HG03064 (cell line): ENCODE results near the gene FAM76B.
"Not testable (repeated sequence)": the region's sequence is repeated elsewhere in the genome, so short reads cannot be mapped to it uniquely, and the experiment has no call there.

ENCODE experiments used
- ATAC-seq: cut with Tn5 transposase; IDR thresholded peaks from one replicate; pipeline ENCODE4 v1.9.1; 2021; ENCODE audit warnings: low read depth; ENCODE audit not compliant: unreplicated experiment

FAM76B gene

DNA sequence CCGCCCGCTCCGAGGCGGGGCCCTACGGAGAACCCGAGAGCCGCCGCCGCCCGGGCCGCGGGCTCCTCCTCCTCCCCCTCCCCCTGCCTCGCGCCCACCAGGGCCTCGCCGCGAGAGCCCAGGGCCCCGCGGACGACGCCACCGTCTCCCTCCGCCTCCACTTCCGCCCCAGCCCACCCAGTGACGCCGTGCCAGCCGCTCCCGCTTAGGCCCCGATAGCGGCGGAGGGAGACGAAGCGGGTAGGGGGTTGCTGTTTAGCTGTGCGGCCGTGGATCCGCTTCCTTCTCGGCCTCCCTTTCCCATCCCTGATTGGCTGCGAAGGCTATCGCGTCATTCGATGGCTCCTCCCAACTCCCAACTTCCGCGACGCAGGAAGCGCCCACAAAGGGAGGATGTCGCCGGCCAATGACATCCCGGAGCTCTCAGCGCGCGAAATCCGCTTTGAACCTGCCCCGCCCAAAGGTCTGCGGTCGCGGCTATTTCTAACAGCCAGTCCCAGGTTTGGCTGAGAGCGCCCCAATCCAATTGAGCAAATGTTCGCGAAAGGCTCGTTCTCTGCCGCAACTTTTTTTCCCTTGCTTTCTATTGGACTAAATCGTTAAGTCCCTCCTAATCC, at the start of gene FAM76B:
Gene FAM76B, minus strand, starts transcription at position 277 of the 617 bp plus-strand sequence. CDS start 304 bp downstream, outside the sequence.
- ATAC-seq = peak; percentile 70

- ATAC-seq = peak; percentile 77
These were observed 46.3 kb upstream of the FAM76B start for GRCh38 chr11:95835768-95836488.

- no peak for ATAC-seq
These were observed 45.8 kb upstream of the FAM76B start for GRCh38 chr11:95835351-95835750.

DNA sequence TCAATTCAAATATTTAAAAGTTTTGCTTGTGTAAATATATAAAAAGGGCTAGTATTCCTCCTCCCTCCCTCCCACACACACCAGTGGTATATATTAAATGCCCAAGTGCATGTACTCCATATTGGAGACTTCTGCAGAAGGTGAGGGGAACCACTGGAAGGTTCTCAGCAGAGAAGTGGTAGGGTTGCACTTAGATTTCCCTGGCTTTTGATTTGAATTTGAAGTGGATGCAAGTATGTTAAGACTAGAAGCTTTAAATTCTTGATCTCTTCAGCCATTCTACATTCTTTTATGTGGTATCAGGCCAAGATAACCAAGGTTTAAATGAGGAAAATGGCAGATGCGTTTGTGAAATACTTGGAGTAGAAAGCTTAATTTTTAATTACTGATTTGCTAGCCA, 43.8 kb upstream of the FAM76B start:
- ATAC-seq = no peak

DNA sequence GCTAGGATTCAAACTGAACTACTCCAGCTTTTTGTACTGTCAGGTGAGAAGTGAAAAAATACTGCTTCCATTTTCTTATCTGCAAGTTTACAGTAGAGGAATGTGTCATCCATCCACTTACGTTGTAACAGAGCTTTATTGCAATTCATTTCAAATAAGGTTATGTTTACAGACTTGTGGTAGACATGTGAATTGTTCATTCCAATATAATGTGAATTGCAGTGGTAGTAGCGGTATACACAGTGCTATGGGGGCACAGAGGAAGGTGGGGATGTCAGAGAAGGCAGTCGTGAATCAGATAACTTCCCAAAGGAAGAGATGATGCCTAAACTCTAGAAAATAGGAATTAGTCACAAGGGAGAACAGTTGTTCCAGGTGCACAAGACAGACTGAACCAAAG, 43.2 kb upstream of the FAM76B start:
- ATAC-seq = no peak

- no peak for ATAC-seq
These were observed 41.8 kb upstream of the FAM76B start for GRCh38 chr11:95831198-95831883.

GRCh38 chr11:95829580-95830259, 40.1 kb upstream of the FAM76B start:
- ATAC-seq = no peak

- ATAC-seq = no peak
These were observed 38.1 kb upstream of the FAM76B start for GRCh38 chr11:95827696-95828095.

- no peak for ATAC-seq
These were observed 32.1 kb upstream of the FAM76B start for GRCh38 chr11:95821640-95822039.

- ATAC-seq = no peak
These were observed 26.5 kb upstream of the FAM76B start for GRCh38 chr11:95816037-95816436.

DNA sequence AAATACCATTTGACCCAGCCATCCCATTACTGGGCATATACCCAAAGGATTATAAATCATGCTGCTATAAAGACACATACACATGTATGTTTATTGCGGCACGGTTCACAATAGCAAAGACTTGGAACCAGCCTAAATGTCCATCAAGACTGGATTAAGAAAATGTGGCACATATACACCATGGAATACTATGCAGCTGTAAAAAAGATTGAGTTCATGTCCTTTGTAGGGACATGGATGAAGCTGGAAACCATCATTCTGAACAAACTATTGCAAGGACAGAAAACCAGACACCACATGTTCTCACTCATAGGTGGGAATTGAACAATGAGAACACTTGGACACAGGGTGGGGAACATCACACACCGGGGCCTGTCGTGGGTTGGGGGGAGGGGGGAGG, 21.5 kb upstream of the FAM76B start:
- ATAC-seq = not testable (repeated sequence)

DNA sequence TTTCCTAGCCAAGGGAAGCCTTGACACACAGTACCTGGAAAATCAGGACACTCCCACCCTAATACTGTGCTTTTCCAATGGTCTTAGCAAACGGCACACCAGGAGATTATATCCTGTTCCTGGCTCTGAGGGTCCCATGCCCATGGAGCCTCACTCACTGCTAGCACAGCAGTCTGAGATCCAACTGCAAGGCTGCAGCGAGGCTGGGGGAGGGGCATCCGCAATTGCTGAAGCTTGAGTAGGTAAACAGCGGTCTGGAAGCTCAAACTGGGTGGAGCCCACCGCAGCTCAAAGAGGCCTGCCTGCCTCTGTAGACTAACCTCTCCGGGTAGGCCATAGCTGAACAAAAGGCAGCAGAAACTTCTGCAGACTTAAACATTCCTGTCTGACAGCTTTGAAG, 16.9 kb upstream of the FAM76B start:
- ATAC-seq = not testable (repeated sequence)

DNA sequence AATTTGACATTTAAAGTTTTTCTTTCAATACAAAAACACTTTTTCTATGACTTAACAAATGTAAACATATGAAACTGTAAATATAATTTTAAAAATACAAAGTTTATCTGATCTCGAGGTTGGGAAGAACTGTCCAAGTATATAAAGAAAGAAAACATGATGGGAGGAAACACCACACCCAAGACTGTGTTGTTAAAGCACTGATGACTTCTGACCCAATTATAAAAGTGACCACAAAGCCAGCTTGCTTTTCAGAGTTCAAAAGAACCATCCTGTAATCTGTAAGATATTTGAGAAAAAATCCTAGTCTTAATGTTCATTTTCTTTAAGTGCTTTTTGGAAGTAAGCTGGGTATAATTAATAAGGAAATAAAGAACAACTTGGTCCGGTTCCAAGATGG, 16.3 kb upstream of the FAM76B start:
- no peak for ATAC-seq

DNA sequence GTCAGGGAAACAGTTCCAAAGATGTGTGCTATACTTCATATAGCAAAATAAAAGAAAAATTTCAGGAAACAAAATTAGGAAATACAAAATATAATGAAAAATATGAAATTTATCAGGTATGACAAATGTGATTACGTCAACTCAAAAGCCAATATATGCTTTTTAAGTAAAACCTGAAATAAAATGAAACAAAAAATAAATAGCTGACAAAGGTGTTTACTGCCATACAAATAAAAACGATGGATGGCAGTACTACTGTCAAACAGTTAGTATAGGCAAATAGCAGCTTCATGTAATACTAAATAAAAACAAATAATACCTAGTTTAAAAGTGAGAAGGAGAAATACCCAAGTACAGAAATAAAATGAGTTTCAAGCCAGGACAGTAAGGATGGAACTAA, 14.4 kb upstream of the FAM76B start:
- no peak for ATAC-seq

DNA sequence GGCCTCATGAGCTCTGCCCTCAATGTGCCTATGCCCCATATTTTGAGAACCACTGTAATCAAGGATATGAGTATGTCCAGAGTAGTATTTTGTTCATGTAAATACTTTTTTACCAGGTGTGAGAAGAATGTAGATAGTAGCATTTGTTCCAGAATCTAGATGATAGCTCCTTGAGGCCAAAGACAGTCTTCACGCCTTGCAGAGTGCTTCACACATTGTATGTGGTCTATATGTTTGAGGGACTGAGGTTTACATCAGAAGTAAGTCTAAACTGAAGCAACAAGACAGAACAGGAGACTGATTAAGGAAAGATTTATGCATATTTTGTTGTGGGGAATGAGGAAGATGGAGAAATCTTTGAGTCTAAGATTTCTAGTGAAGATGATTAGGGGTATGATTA, 13.2 kb upstream of the FAM76B start:
- ATAC-seq = no peak

GRCh38 chr11:95800438-95800837, 10.9 kb upstream of the FAM76B start:
- no peak for ATAC-seq

DNA sequence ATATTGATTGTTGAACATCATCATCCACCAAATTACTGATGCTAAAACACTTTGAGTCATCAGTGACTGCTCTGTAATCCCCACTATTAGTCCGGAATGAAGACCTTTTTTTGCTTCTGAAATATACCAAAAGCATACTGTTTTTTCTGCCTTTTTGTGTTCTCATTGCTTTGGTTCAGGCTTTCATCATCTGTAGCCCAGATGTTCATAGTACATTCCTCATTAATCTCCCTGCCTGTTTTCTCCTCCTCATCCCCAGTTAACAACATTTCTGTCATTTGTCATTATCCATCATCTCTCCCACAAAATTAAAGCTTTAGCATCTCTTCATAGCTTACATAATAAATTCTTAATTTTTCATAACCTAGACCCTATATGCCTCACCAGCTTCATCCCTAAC, 10.0 kb upstream of the FAM76B start:
- no peak for ATAC-seq

DNA sequence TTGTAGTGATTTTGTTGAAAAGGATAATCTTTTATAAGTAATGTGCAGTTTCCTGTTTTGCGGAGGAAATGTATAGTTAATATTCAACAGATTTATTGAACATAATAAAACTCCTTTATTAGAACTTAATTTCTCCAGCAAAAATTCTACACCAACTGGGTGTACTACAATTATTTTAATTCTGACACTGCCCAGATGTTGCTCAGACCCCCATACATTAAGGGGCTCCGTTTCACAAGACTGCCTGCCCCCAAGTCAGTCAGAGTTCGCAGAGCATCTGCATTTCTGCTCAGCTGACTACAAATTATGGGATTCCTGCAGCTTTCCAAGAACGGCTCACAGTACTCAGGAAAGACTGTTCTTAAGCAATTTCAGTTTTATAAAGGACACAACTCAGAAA, 6.9 kb upstream of the FAM76B start:
- ATAC-seq = no peak

- ATAC-seq = no peak
These were observed 6.2 kb upstream of the FAM76B start for GRCh38 chr11:95795627-95796295.

GRCh38 chr11:95794086-95794485, 4.5 kb upstream of the FAM76B start:
- ATAC-seq = no peak

DNA sequence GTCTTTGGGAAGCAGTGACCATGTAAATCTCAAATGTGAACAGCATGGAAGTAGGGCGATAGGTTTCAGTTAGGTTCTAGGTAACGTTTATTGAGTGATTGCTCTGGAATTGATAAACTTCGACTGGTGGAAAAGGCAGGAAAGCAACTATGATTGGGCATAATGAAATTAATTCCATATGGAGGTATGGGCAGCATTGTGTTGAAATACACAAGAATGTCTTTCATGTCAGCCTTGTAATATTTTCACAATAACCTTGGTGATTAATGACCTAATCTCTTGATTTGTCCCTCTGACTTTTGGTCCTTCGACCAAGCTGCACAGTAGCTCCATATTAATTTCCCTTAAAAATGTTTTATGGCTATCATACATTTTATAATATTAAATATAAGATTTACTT, 3.5 kb upstream of the FAM76B start:
- no peak for ATAC-seq
